ENCODE results near the gene PANX1.
"Not testable (repeated sequence)": the region's sequence is repeated elsewhere in the genome, so short reads cannot be mapped to it uniquely, and the experiment has no call there.

Gene PANX1

DNA sequence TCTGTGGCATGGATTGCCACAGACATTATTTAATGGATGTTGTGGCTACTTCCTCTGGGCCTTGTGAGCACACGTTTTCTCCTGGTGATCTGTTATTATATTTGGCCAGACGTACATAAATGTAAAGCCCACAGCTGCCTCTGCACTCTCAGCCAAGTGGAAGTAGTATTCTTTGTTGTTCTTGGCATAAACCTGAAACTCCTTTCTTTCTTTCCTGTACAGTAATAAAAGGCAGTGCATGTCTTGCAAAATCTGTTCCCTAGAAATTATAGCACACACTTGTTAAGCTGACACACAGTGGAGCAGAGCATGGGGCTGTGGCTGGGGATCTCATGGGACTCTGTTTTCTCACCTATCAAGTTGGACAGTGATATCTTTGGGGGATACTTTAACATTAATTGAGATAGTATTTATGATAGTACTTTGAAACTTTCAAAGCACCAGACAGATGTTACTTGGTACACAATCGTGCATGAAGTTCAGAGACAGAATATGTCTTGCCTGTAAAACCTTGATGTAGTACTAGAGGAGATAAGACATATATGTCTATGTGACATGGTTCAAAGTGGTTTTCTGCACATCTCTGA lies 20.9 kb downstream of the PANX1 start:
- Histone ChIP-seq H3K4me3 (ENCODE audit: low read depth, low read length) (no peak overlapping the region), H3K27me3 (ENCODE audit: insufficient read depth, low read length) (no peaks in the 10 kb centered on the region), H2AFZ (ENCODE audit: low read length, unreplicated experiment) (no peak overlapping the region), H3K27ac (ENCODE audit: low read depth, low read length) (no peak overlapping the region), H3K4me1 (ENCODE audit: control insufficient read depth, insufficient read depth, low read length, unreplicated experiment) (peaks cover 76% of the 10 kb centered on the region), H3K79me2 (ENCODE audit: control insufficient read depth, insufficient read depth, low read length, unreplicated experiment) (peaks cover 91% of the 10 kb centered on the region), H3K36me3 (ENCODE audit: insufficient read depth, low read length) (no peaks in the 10 kb centered on the region)

DNA sequence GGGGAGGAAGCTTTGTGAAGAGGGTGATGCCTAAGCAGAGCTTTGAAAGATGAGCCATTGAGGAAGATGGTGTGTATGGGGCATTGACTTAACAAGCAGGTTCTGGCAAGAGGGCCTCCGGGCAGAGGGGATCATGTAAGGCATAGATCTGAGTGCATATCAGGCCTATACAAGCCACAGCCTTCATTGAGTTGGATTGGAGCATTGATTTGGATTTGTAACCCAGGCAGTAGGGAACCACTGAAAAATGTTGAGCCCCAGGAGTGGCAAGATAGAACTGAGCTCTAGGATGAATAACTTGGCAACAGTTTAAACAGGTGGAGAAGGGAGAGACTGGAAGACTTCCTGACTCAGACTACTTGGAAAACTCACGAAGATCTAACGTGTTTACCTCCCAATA lies 21.4 kb downstream of the PANX1 start:
- no peak overlapping the region for H3K4me3 ChIP-seq (ENCODE audit: low read depth, low read length)
- peaks cover 86% of the 10 kb centered on the region for H3K79me2 ChIP-seq (ENCODE audit: control insufficient read depth, insufficient read depth, low read length, unreplicated experiment)
- no peak overlapping the region for H3K27ac ChIP-seq (ENCODE audit: low read depth, low read length)
- H3K4me1 ChIP-seq (ENCODE audit: control insufficient read depth, insufficient read depth, low read length, unreplicated experiment): peaks cover 76% of the 10 kb centered on the region
- no peaks in the 10 kb centered on the region for H3K36me3 ChIP-seq (ENCODE audit: insufficient read depth, low read length)
- H2AFZ ChIP-seq (ENCODE audit: low read length, unreplicated experiment): no peak overlapping the region
- H3K27me3 ChIP-seq (ENCODE audit: insufficient read depth, low read length): no peaks in the 10 kb centered on the region

DNA sequence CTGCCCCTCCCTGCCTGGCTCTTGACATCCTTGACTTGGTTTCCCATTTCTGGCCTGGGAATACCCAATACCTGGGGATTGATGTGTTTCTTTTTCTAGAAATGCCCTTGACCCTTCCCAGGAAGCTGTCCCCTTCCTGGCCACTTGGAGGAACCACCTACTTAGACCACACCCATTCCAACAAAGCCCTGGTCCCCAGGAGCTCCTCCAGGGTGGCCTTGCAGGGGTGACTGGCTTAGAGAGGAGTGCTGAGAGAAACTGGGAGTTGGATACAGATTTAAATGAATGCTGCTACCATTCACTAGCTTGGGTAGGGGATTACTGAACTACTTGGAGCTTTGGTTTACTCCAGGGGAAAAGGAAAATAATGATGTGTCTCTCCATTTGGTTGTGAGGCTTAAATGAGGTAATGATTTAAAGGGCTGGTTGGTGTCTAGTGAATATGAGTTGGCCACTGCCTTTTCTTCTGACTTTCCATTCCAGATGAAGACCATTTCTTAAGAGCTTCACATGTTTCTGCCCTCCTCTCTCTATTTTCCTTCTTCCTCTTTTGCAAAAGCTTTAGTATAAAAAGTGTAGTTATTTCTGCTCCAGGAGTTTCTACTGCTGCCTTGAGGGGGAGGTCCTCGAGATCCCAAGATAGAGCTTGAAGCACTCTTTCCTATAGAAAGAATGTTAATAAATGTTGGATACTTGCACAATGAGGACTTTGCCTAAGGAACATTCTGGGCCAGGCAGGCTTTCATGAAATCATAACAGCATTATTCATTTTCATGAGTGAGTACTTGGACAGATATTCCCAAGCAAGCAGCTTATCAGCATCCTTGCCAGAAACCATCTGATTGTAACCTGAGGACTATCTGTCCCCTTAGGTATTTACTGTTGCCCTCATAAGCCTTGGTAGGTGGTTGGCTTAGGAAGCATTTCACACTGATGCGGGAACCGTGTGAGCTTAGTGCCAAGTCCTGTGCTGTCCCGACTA lies 22.4 kb downstream of the PANX1 start:
- no peak overlapping the region for H2AFZ ChIP-seq (ENCODE audit: low read length, unreplicated experiment)
- no peaks in the 10 kb centered on the region for H3K36me3 ChIP-seq (ENCODE audit: insufficient read depth, low read length)
- H3K79me2 ChIP-seq (ENCODE audit: control insufficient read depth, insufficient read depth, low read length, unreplicated experiment): peaks cover 83% of the 10 kb centered on the region
- no peaks in the 10 kb centered on the region for H3K27me3 ChIP-seq (ENCODE audit: insufficient read depth, low read length)
- peak overlapping the region; percentile 52; the same call in 1 of the 2 replicates for H3K27ac ChIP-seq (ENCODE audit: low read depth, low read length)
- H3K4me1 ChIP-seq (ENCODE audit: control insufficient read depth, insufficient read depth, low read length, unreplicated experiment): peaks cover 68% of the 10 kb centered on the region
- H3K4me3 ChIP-seq (ENCODE audit: low read depth, low read length): no peak overlapping the region

- peaks cover 78% of the 10 kb centered on the region for H3K79me2 ChIP-seq (ENCODE audit: control insufficient read depth, insufficient read depth, low read length, unreplicated experiment)
- no peak overlapping the region for H2AFZ ChIP-seq (ENCODE audit: low read length, unreplicated experiment)
- H3K27ac ChIP-seq (ENCODE audit: low read depth, low read length): peak overlapping the region; percentile 52
- H3K4me1 ChIP-seq (ENCODE audit: control insufficient read depth, insufficient read depth, low read length, unreplicated experiment): peaks cover 62% of the 10 kb centered on the region
- no peaks in the 10 kb centered on the region for H3K27me3 ChIP-seq (ENCODE audit: insufficient read depth, low read length)
- no peak overlapping the region for H3K4me3 ChIP-seq (ENCODE audit: low read depth, low read length)
- H3K36me3 ChIP-seq (ENCODE audit: insufficient read depth, low read length): no peaks in the 10 kb centered on the region
Observed at GRCh38 chr11:94151903-94152677, 23.4 kb downstream of the PANX1 start.

DNA sequence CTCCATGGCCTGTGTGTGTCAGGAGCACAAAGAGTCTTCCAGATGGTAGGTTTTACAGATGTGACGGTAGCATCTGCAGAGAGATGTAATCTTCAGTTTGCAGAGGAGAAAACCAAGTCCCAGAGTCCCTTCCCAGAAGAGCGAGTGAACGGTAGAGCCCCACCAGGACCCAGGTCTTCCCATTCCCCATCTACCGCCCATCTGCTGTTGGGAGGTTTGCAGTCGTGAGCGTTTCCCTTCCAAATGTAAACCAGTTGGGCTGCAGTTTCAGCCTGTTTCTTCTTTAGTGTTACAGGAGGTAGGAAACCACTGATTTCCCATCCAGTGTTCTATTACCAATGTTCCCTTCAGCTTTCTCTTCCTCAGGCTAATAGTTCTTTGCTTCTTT lies 24.0 kb downstream of the PANX1 start:
- Histone ChIP-seq H2AFZ (ENCODE audit: low read length, unreplicated experiment) (no peak overlapping the region), H3K79me2 (ENCODE audit: control insufficient read depth, insufficient read depth, low read length, unreplicated experiment) (peaks cover 72% of the 10 kb centered on the region), H3K4me3 (ENCODE audit: low read depth, low read length) (no peak overlapping the region), H3K4me1 (ENCODE audit: control insufficient read depth, insufficient read depth, low read length, unreplicated experiment) (peaks cover 59% of the 10 kb centered on the region), H3K36me3 (ENCODE audit: insufficient read depth, low read length) (no peaks in the 10 kb centered on the region), H3K27ac (ENCODE audit: low read depth, low read length) (peak overlapping the region; percentile 33; the same call in 1 of the 2 replicates), H3K27me3 (ENCODE audit: insufficient read depth, low read length) (no peaks in the 10 kb centered on the region)

DNA sequence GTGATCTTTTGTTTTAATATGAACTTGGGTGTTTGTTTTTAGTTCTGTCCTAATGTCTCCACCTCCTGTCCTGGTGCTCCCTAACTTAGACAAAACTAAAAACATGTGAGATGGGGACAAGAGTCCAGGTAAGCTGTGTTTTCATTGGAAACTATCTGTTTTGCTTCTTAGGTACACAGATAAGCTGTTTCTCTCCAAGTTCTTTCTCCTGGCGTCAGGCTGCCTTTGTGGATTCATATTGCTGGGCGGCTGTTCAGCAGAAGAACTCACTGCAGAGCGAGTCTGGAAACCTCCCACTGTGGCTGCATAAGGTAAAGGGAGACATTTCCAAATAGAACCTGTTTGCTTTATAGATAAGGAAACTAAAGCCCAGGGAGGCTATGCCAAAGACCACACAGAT lies 24.7 kb downstream of the PANX1 start:
- no peaks in the 10 kb centered on the region for H3K36me3 ChIP-seq (ENCODE audit: insufficient read depth, low read length)
- no peak overlapping the region for H3K4me3 ChIP-seq (ENCODE audit: low read depth, low read length)
- H3K79me2 ChIP-seq (ENCODE audit: control insufficient read depth, insufficient read depth, low read length, unreplicated experiment): peaks cover 67% of the 10 kb centered on the region
- no peak overlapping the region for H2AFZ ChIP-seq (ENCODE audit: low read length, unreplicated experiment)
- H3K27ac ChIP-seq (ENCODE audit: low read depth, low read length): no peak overlapping the region
- no peaks in the 10 kb centered on the region for H3K27me3 ChIP-seq (ENCODE audit: insufficient read depth, low read length)
- peaks cover 53% of the 10 kb centered on the region for H3K4me1 ChIP-seq (ENCODE audit: control insufficient read depth, insufficient read depth, low read length, unreplicated experiment)

DNA sequence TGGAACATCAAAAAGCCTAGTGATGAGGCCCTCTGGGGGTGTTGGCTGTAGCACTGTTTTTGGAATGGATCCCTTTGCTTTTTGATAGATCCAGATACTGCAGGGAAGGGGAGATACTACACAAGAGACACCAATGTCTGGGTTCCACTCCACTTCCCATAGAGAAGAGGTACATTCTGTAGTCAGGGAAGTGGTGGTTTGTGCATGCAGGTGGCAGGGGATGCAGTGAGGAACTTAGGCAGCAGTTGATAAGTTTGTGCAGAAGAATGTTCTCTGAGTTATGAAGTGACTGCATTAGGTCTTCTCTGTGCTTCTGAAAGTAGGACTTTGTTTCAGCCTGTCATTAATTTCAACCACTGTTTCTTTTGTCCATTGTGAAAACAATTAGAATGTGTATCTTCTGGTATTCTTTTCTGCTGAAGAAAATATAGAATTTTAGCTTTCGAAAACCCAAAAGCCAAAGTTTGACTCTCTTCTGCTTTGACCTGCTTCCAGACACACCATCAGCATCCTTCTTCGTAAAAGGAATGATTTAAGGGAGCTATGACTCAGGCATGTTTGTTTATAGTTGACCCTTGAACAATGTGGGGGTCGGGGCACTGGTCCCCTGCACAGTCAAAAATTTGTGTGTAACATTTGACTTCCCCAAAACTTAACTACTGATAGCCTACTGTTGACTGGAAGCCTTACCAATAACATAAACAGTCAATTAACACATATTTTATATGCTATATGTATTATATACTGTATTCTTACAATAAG lies 25.6 kb downstream of the PANX1 start:
- H3K27me3 ChIP-seq (ENCODE audit: insufficient read depth, low read length): no peaks in the 10 kb centered on the region
- no peak overlapping the region for H3K27ac ChIP-seq (ENCODE audit: low read depth, low read length)
- H3K4me3 ChIP-seq (ENCODE audit: low read depth, low read length): no peak overlapping the region
- no peak overlapping the region for H2AFZ ChIP-seq (ENCODE audit: low read length, unreplicated experiment)
- peaks cover 57% of the 10 kb centered on the region for H3K79me2 ChIP-seq (ENCODE audit: control insufficient read depth, insufficient read depth, low read length, unreplicated experiment)
- no peaks in the 10 kb centered on the region for H3K36me3 ChIP-seq (ENCODE audit: insufficient read depth, low read length)
- peaks cover 44% of the 10 kb centered on the region for H3K4me1 ChIP-seq (ENCODE audit: control insufficient read depth, insufficient read depth, low read length, unreplicated experiment)

GRCh38 chr11:94157339-94157738 lies 28.7 kb downstream of the PANX1 start:
- not testable (repeated sequence) for H3K27me3 ChIP-seq (ENCODE audit: insufficient read depth, low read length); H3K4me3 ChIP-seq (ENCODE audit: low read depth, low read length); H3K36me3 ChIP-seq (ENCODE audit: insufficient read depth, low read length); H2AFZ ChIP-seq (ENCODE audit: low read length, unreplicated experiment); H3K27ac ChIP-seq (ENCODE audit: low read depth, low read length)
- Histone ChIP-seq H3K4me1 (ENCODE audit: control insufficient read depth, insufficient read depth, low read length, unreplicated experiment) (peaks cover 14% of the 10 kb centered on the region), H3K79me2 (ENCODE audit: control insufficient read depth, insufficient read depth, low read length, unreplicated experiment) (peaks cover 33% of the 10 kb centered on the region)

DNA sequence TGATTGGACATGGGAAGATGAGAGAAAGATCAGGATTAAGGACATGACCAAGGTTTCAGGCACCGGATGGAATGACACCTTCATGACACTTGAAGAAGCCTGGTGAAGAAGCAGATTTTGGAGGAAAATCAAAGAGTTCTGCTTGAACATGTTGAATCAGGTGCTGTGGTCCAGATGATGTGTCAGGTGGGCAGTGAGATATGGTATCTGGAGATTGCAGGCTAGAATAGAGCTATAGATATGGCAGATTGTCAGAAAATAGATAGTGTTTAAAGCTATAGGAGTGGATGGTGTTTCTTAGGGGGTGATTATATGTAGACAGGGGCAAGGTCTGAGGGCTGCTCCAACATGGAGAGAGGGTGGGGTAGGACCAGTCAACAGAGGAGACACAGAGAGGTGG lies 40.2 kb downstream of the PANX1 start:
- Histone ChIP-seq H2AFZ (ENCODE audit: low read length, unreplicated experiment) (no peak overlapping the region), H3K4me1 (ENCODE audit: control insufficient read depth, insufficient read depth, low read length, unreplicated experiment) (no peaks in the 10 kb centered on the region), H3K4me3 (ENCODE audit: low read depth, low read length) (no peak overlapping the region), H3K27me3 (ENCODE audit: insufficient read depth, low read length) (no peaks in the 10 kb centered on the region), H3K79me2 (ENCODE audit: control insufficient read depth, insufficient read depth, low read length, unreplicated experiment) (peaks cover 65% of the 10 kb centered on the region), H3K27ac (ENCODE audit: low read depth, low read length) (no peak overlapping the region), H3K36me3 (ENCODE audit: insufficient read depth, low read length) (no peaks in the 10 kb centered on the region)

DNA sequence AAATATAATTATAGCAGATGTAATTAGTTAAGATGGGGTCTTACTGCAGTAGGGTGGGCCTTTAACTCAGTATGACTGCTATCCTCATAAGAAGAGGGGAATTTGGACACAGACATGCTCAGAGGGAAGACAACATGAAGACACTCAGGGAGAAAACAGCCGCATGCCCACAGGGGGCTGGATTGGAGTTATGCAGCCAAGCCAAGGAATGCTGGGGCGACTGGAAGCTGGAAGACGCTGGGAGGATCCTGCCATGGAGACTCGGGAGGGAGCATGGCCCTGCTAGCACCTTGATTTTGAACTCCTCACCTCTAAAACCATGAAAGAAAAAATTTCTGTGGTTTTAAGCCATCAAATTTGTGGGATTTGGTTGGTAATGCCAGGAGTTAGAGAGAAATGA lies 40.9 kb downstream of the PANX1 start:
- Histone ChIP-seq H3K79me2 (ENCODE audit: control insufficient read depth, insufficient read depth, low read length, unreplicated experiment) (peaks cover 72% of the 10 kb centered on the region), H3K4me1 (ENCODE audit: control insufficient read depth, insufficient read depth, low read length, unreplicated experiment) (peaks cover under 1% of the 10 kb centered on the region), H3K27ac (ENCODE audit: low read depth, low read length) (no peak overlapping the region), H3K4me3 (ENCODE audit: low read depth, low read length) (no peak overlapping the region), H3K36me3 (ENCODE audit: insufficient read depth, low read length) (no peaks in the 10 kb centered on the region), H3K27me3 (ENCODE audit: insufficient read depth, low read length) (no peaks in the 10 kb centered on the region), H2AFZ (ENCODE audit: low read length, unreplicated experiment) (no peak overlapping the region)
